ENCODE data around the gene LPA. TPM values are rescaled to one million over a fixed set of nuclear protein-coding genes. Genes with fewer than 3 reads are reported as not detected.

LPA gene
- total RNA-seq, 1 donor from 2014 or later, result not detected

- Mint-ChIP-seq H3K4me3 (no peak overlapping the region), H3K27me3 (peaks cover 29% of the 10 kb centered on the region), H3K27ac (no peak overlapping the region), H3K9me3 (no peaks in the 10 kb centered on the region), H3K36me3 (ENCODE audit: low read depth) (no peaks in the 10 kb centered on the region), H3K4me1 (no peaks in the 10 kb centered on the region)
- POLR2A ChIA-PET, result no interaction called here
- intact Hi-C loops (cut with micrococcal nuclease), result no loop called here
- no peak for ATAC-seq (ENCODE audit: low read depth)
- no peak for TF ChIP-seq CTCF (IDR thresholded peaks at IDR 0.05)
- no peak for DNase-seq
- CTCF ChIA-PET, result interaction anchor here (0.9 kb wide), 1 partner anchor 9 kb away, joined by 3 read pairs; no protein-coding TSS in a partner anchor
Measured at GRCh38 chr6:160510976-160511617, 153.0 kb downstream of the LPA start.

- POLR2A ChIA-PET, result no interaction called here
- H3K9me3 Mint-ChIP-seq, result no peaks in the 10 kb centered on the region
- H3K27me3 Mint-ChIP-seq, result peaks cover 23% of the 10 kb centered on the region
- no peak overlapping the region for H3K27ac Mint-ChIP-seq
- H3K4me1 Mint-ChIP-seq, result no peaks in the 10 kb centered on the region
- ATAC-seq (ENCODE audit: low read depth), result no peak
- intact Hi-C loops (cut with micrococcal nuclease), result no loop called here
- no peaks in the 10 kb centered on the region for H3K36me3 Mint-ChIP-seq (ENCODE audit: low read depth)
- CTCF ChIA-PET, result interaction anchor here (0.9 kb wide), 1 partner anchor 9 kb away, joined by 3 read pairs; no protein-coding TSS in a partner anchor
- TF ChIP-seq CTCF (IDR thresholded peaks at IDR 0.05), result no peak
- DNase-seq, result no peak
- no peak overlapping the region for H3K4me3 Mint-ChIP-seq
Measured at GRCh38 chr6:160510199-160510598, 153.9 kb downstream of the LPA start.

- H3K4me1 Mint-ChIP-seq, result no peaks in the 10 kb centered on the region
- intact Hi-C loops (cut with micrococcal nuclease), result no loop called here
- H3K9me3 Mint-ChIP-seq, result no peaks in the 10 kb centered on the region
- no peaks in the 10 kb centered on the region for H3K36me3 Mint-ChIP-seq (ENCODE audit: low read depth)
- TF ChIP-seq CTCF (IDR thresholded peaks at IDR 0.05), result no peak
- H3K27ac Mint-ChIP-seq, result no peak overlapping the region
- ChIA-PET POLR2A (no interaction called here), CTCF (interaction anchor here (1.6 kb wide), 1 partner anchor 10 kb away, joined by 3 read pairs; no protein-coding TSS in a partner anchor)
- H3K4me3 Mint-ChIP-seq, result no peak overlapping the region
- DNase-seq (no peak), ATAC-seq (ENCODE audit: low read depth) (no peak)
- H3K27me3 Mint-ChIP-seq, result peaks cover 19% of the 10 kb centered on the region
Measured at GRCh38 chr6:160509610-160510009, 154.5 kb downstream of the LPA start.

GRCh38 chr6:160508599-160508998 is 155.5 kb downstream of the LPA start:
- no peak overlapping the region for H3K4me3 Mint-ChIP-seq
- H3K9me3 Mint-ChIP-seq, result peaks cover 3% of the 10 kb centered on the region
- ChIA-PET POLR2A (no interaction called here), CTCF (interaction anchor here (1.6 kb wide), 1 partner anchor 11 kb away, joined by 3 read pairs; no protein-coding TSS in a partner anchor)
- no peak for TF ChIP-seq CTCF (IDR thresholded peaks at IDR 0.05)
- DNase-seq (no peak), ATAC-seq (ENCODE audit: low read depth) (no peak)
- peaks cover 18% of the 10 kb centered on the region for H3K27me3 Mint-ChIP-seq
- intact Hi-C loops (cut with micrococcal nuclease), result no loop called here
- H3K4me1 Mint-ChIP-seq, result no peaks in the 10 kb centered on the region
- H3K36me3 Mint-ChIP-seq (ENCODE audit: low read depth), result no peaks in the 10 kb centered on the region
- no peak overlapping the region for H3K27ac Mint-ChIP-seq

- H3K9me3 Mint-ChIP-seq, result peaks cover 7% of the 10 kb centered on the region
- no peak for DNase-seq
- H3K27ac Mint-ChIP-seq, result no peak overlapping the region
- no peak for ATAC-seq (ENCODE audit: low read depth)
- H3K36me3 Mint-ChIP-seq (ENCODE audit: low read depth), result no peaks in the 10 kb centered on the region
- peaks cover 14% of the 10 kb centered on the region for H3K27me3 Mint-ChIP-seq
- POLR2A ChIA-PET, result no interaction called here
- no peaks in the 10 kb centered on the region for H3K4me1 Mint-ChIP-seq
- no peak for TF ChIP-seq CTCF (IDR thresholded peaks at IDR 0.05)
- H3K4me3 Mint-ChIP-seq, result no peak overlapping the region
- intact Hi-C loops (cut with micrococcal nuclease), result no loop called here
- CTCF ChIA-PET, result no interaction called here
Measured at GRCh38 chr6:160507420-160507819, 156.7 kb downstream of the LPA start.

Measured in activated B cell treated with CpG ODN at 0.5 μM for 24 hours (primary cell).